Endothelial cell of umbilical vein (primary cell): Measurements from ENCODE around the gene MPDU1. TPM values are rescaled to one million over a fixed set of nuclear protein-coding genes. Genes with fewer than 3 reads are reported as not detected.

ENCODE experiments used
- BruUV-seq: library from RNA; stranded (reverse); fragments of 400-500 nt; replicated peaks from 2 replicates; lab custom pipeline; 2021; lab: Mats Ljungman, UMichigan
- CTCF ChIA-PET: fragments of 300-600, 350-600 bp; sonication (Branson Sonifier 250); formaldehyde crosslinking; loops from one replicate; lab custom pipeline; 2021; ENCODE audit warnings: antibody characterized with exemption, inconsistent platforms; lab: Charles Lee
- POLR2A ChIA-PET: fragments of 300-600, 350-600 bp; sonication (Branson Sonifier 250); formaldehyde crosslinking; loops from one replicate; lab custom pipeline; 2021; ENCODE audit warnings: antibody characterized with exemption, inconsistent platforms; lab: Charles Lee
- DNase-seq: peaks from one replicate; pipeline ENCODE4 v3.0.0-alpha.2; 2011; ENCODE audit warnings: low read depth, low spot score
- FAIRE-seq: peaks from 2 replicates; lab custom pipeline; 2011; peaks lifted over from hg19 to GRCh38; lab: Jason Lieb, UNC
- H2AFZ ChIP-seq: 2 replicates; pipeline ENCODE4 v1.6.0; 2012; ENCODE audit warnings: low read depth, low read length, control low read depth, inconsistent platforms
- H3K27ac ChIP-seq: 2 replicates; pipeline ENCODE4 v1.5.1; 2011; ENCODE audit warnings: low read depth, mild to moderate bottlenecking, control low read depth, low read length, moderate library complexity; ENCODE audit not compliant: insufficient read depth
- H3K27me3 ChIP-seq, 2 experiments: 2 replicates each; pipeline versions ENCODE4 v1.6.0 to v1.6.1; 2011; ENCODE audit warnings: low read length in 2 of 2, mixed read lengths in 1 of 2; ENCODE audit not compliant: control insufficient read depth in 2 of 2, insufficient read depth in 2 of 2
- H3K36me3 ChIP-seq, 2 experiments: 2 replicates in 1 of 2; 3 replicates in 1 of 2; pipeline ENCODE4 v1.5.1; 2011; ENCODE audit warnings: low read length in 2 of 2, mild to moderate bottlenecking in 1 of 2, moderate library complexity in 1 of 2; ENCODE audit not compliant: control insufficient read depth in 2 of 2, insufficient read depth in 2 of 2; ENCODE audit errors: extremely low read depth in 1 of 2
- H3K4me1 ChIP-seq: 3 replicates; pipeline ENCODE4 v1.5.1; 2011; ENCODE audit warnings: mild to moderate bottlenecking, low read length; ENCODE audit not compliant: control insufficient read depth, insufficient read depth; ENCODE audit errors: extremely low read depth
- H3K4me2 ChIP-seq: 2 replicates; pipeline ENCODE4 v1.6.1; 2011; ENCODE audit warnings: low read length, control low read depth, mixed read lengths; ENCODE audit not compliant: insufficient read depth
- H3K4me3 ChIP-seq, 3 experiments: fragments of 200-600 bp in 1 of 3; sonication (generic), shearing (Covaris generic) in 1 of 3; replicated peaks in 1 of 3; 2 replicates each; pipeline ENCODE4 v1.5.1; 2011 to 2016; ENCODE audit warnings: control low read depth in 3 of 3, low read length in 3 of 3, mild to moderate bottlenecking in 2 of 3, inconsistent platforms in 1 of 3, low read depth in 1 of 3, moderate library complexity in 1 of 3; ENCODE audit not compliant: insufficient read depth in 1 of 3
- H3K79me2 ChIP-seq: 2 replicates; pipeline ENCODE4 v1.6.0; 2012; ENCODE audit warnings: low read length, inconsistent platforms; ENCODE audit not compliant: control insufficient read depth, insufficient read depth
- H3K9ac ChIP-seq: replicated peaks from 2 replicates; pipeline ENCODE3; 2011; ENCODE audit warnings: low read length, control low read depth; ENCODE audit not compliant: insufficient read depth; ENCODE audit errors: extremely low read depth
- H3K9me1 ChIP-seq: replicated peaks from 3 replicates; pipeline ENCODE4 v1.6.0; 2011; ENCODE audit warnings: mild to moderate bottlenecking, low read length; ENCODE audit not compliant: control insufficient read depth, insufficient read depth; ENCODE audit errors: extremely low read depth
- H3K9me3 ChIP-seq: replicated peaks from 2 replicates; pipeline ENCODE4 v1.5.1; 2012; ENCODE audit warnings: low read length, inconsistent platforms; ENCODE audit not compliant: control insufficient read depth, insufficient read depth
- H4K20me1 ChIP-seq: replicated peaks from 2 replicates; pipeline ENCODE3; 2011; ENCODE audit warnings: mild to moderate bottlenecking, low read length; ENCODE audit not compliant: control insufficient read depth, insufficient read depth; ENCODE audit errors: extremely low read depth
- CTCF ChIP-seq, 2 donors: IDR thresholded peaks; 1 replicate in 1 of 2; 2 replicates in 1 of 2; pipeline ENCODE4 v1.5.1; 2011; ENCODE audit warnings: low read length in 2 of 2, mild to moderate bottlenecking in 2 of 2, moderate library complexity in 2 of 2, control low read depth in 1 of 2, inconsistent platforms in 1 of 2, low read depth in 1 of 2; ENCODE audit not compliant: insufficient read depth in 1 of 2; ENCODE audit errors: extremely low read depth in 1 of 2
- EZH2 ChIP-seq: IDR thresholded peaks from 2 replicates; pipeline ENCODE4 v1.6.1; 2012; ENCODE audit warnings: borderline replicate concordance, low read depth, mild to moderate bottlenecking, moderate library complexity, low read length, inconsistent platforms; ENCODE audit not compliant: severe bottlenecking
- FOS ChIP-seq: IDR thresholded peaks from 2 replicates; pipeline ENCODE4 v1.6.1; 2011; ENCODE audit warnings: mild to moderate bottlenecking, low read length, moderate library complexity, borderline replicate concordance; ENCODE audit not compliant: insufficient read depth
- GATA2 ChIP-seq: IDR thresholded peaks from 2 replicates; pipeline ENCODE4 v1.7.0; 2011; ENCODE audit warnings: low read depth, mild to moderate bottlenecking, moderate library complexity, mixed read lengths, low read length; ENCODE audit not compliant: insufficient read length, insufficient read depth
- JUN ChIP-seq: IDR thresholded peaks from 2 replicates; pipeline ENCODE4 v1.6.1; 2011; ENCODE audit warnings: borderline replicate concordance, low read depth; ENCODE audit not compliant: insufficient read length, insufficient read depth
- MAX ChIP-seq: IDR thresholded peaks from 2 replicates; pipeline ENCODE4 v1.6.1; 2011; ENCODE audit not compliant: insufficient read depth, insufficient read length
- MYC ChIP-seq: IDR thresholded peaks from one replicate; pipeline ENCODE4 v1.6.1; 2011; ENCODE audit warnings: mild to moderate bottlenecking, low read depth, low read length
- POLR2A ChIP-seq: IDR thresholded peaks from 2 replicates; pipeline ENCODE4 v1.6.1; 2012; ENCODE audit warnings: low read depth, mild to moderate bottlenecking, control low read depth, low read length
- POLR2AphosphoS5 ChIP-seq: IDR thresholded peaks from 2 replicates; pipeline ENCODE4 v1.6.1; 2012; ENCODE audit warnings: low read depth, mild to moderate bottlenecking, control low read depth, low read length, moderate library complexity; ENCODE audit not compliant: insufficient read depth
- dilution Hi-C: fragments of 300-500 bp; cut with MboI; formaldehyde crosslinking; loops from one replicate; pipeline ENCODE4 v1.15.0; 2019; ENCODE audit warnings: low sequenced_read_pairs; ENCODE audit not compliant: extremely low pct_ligation_motif_present
- intact Hi-C: fragments of 100-400 bp; cut with micrococcal nuclease; formaldehyde crosslinking; loops from one replicate; pipeline ENCODE4 v1.10.0; 2022
- polyA plus RNA-seq, 4 experiments: library from polyadenylated mRNA; depleted of rRNA in 3 of 4; stranded (reverse) in 3 of 4; unstranded in 1 of 4; fragments of >200 nt; gene quantifications; 2 replicates each; pipeline versions ENCODE4 v1.2.1 to v1.2.3, GENCODE V29; 2011 to 2012; ENCODE audit warnings: missing spikeins in 1 of 4
- total RNA-seq: library from RNA; stranded (reverse); gene quantifications from 2 replicates; pipeline ENCODE4 v1.2.3, GENCODE V29; 2021

The MPDU1 gene
- total and polyA plus RNA-seq, 2 donors (not counting 3 experiments of a cell fraction or from before 2014, with no cell fraction given) = 78.0 to 368 TPM

DNA sequence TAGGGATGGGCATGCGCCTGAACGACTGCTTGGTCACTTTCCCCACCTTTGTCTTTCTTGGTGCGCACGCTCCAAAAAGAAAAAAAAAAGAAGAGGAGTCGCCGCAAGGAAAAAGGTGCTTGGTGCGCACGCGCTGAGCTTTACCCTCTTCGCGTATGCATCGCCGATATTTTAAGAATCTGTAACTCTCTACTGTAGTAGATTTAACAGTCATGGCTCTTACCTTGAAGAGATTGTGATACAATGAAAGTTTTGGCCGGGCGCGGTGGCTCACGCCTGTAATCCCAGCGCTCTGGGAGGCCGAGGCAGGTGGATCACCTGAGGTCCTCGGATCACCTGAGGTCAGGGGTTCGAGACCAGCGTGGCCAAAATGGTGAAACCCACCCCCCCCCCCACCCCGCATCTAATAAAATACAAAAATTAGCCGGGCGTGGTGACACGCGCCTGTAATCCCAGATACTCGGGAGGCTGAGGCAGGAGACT, 31.7 kb downstream of the MPDU1 start:
- H3K9me3 ChIP-seq = no peaks in the 10 kb centered on the region
- intact Hi-C loops = loop anchor here (1.0 to 10.0 kb wide), 5 partner anchors 12 to 229 kb away; partner anchors contain the start of genes SAT2, SENP3 and WRAP53
- dilution Hi-C loops = no loop called here
- CTCF ChIA-PET = interaction anchor here (0.7 to 2.0 kb wide), 6 partner anchors 12 to 102 kb away, joined by 4 to 11 read pairs (median 5); partner anchors contain the start of genes DNAH2, MPDU1, SAT2 and TP53
- peaks cover 24% of the 10 kb centered on the region for H3K4me1 ChIP-seq
- no peaks in the 10 kb centered on the region for H3K9me1 ChIP-seq
- BruUV-seq = no TSS peak
- no peaks in the 10 kb centered on the region for H3K36me3 ChIP-seq
- H3K27ac ChIP-seq = peak overlapping the region; percentile 15
- peak overlapping the region; percentile 29 for H3K9ac ChIP-seq
- TF ChIP-seq EZH2 = no peak
- TF ChIP-seq MAX = no peak
- TF ChIP-seq FOS = no peak
- TF ChIP-seq POLR2A = no peak
- TF ChIP-seq GATA2 = no peak
- no peak for TF ChIP-seq POLR2AphosphoS5
- TF ChIP-seq JUN = no peak
- no peak for TF ChIP-seq CTCF (IDR thresholded peaks at IDR 0.05; ENCODE audit: extremely low read depth in 1 of 2, insufficient read depth in 1 of 2, low read depth in 1 of 2, low read length in 2 of 2)
- no peak for TF ChIP-seq MYC
- peak overlapping the region; percentile 89 for H2AFZ ChIP-seq
- DNase-seq (no peak), FAIRE-seq (no peak)
- peaks cover 39% of the 10 kb centered on the region for H3K79me2 ChIP-seq
- POLR2A ChIA-PET = interaction anchor here (0.6 to 2.3 kb wide), 3 partner anchors 12 to 72 kb away, joined by 3 to 8 read pairs (median 7); partner anchors contain the start of genes SAT2, TP53 and WRAP53
- peak overlapping the region; percentile 10 to 61 (median 26) for H3K4me3 ChIP-seq
- H4K20me1 ChIP-seq = peaks cover 3% of the 10 kb centered on the region
- H3K27me3 ChIP-seq = no peaks in the 10 kb centered on the region
- H3K4me2 ChIP-seq = peak overlapping the region; percentile 70
